Endothelial cell (in vitro differentiated cells): ENCODE results near the gene DNAI2. TPM values are rescaled to one million over a fixed set of nuclear protein-coding genes. Genes with fewer than 3 reads are reported as not detected.

Experiments
- DNase-seq: peaks from one replicate; pipeline ENCODE4 v3.0.0; 2021; ENCODE audit warnings: low spot score
- H3K27ac Mint-ChIP-seq: one replicate; pipeline ENCODE4 v1.8.0; 2021; ENCODE audit warnings: mixed read lengths, inconsistent platforms; ENCODE audit not compliant: unreplicated experiment
- H3K27me3 Mint-ChIP-seq: one replicate; pipeline ENCODE4 v1.8.0; 2021; ENCODE audit warnings: mild to moderate bottlenecking, moderate library complexity, mixed read lengths, inconsistent platforms; ENCODE audit not compliant: unreplicated experiment
- H3K36me3 Mint-ChIP-seq: one replicate; pipeline ENCODE4 v1.8.0; 2021; ENCODE audit warnings: mild to moderate bottlenecking, low read depth, mixed read lengths, inconsistent platforms; ENCODE audit not compliant: unreplicated experiment
- H3K4me1 Mint-ChIP-seq: one replicate; pipeline ENCODE4 v1.8.0; 2021; ENCODE audit warnings: mild to moderate bottlenecking, mixed read lengths, inconsistent platforms; ENCODE audit not compliant: unreplicated experiment
- H3K4me3 Mint-ChIP-seq: one replicate; pipeline ENCODE4 v1.8.0; 2021; ENCODE audit warnings: mild to moderate bottlenecking, mixed read lengths, inconsistent platforms; ENCODE audit not compliant: unreplicated experiment
- H3K9me3 Mint-ChIP-seq: one replicate; pipeline ENCODE4 v1.8.0; 2021; ENCODE audit warnings: mixed read lengths, inconsistent platforms; ENCODE audit not compliant: unreplicated experiment
- total RNA-seq: library from RNA; stranded (reverse); fragmentation: NEBNext Ultra II Directional; extraction: Animal tissue kit (Norgen Biotek cat#: 25700); gene quantifications from one replicate; pipeline ENCODE4 v1.2.1, GENCODE V29; 2021; ENCODE audit not compliant: unreplicated experiment
- TF ChIP-seq, protein P1 (sequence below): fragments of 200-600 bp; sonication (generic); IDR thresholded peaks from one replicate; pipeline ENCODE4 v1.5.0; 2021; ENCODE audit warnings: antibody characterized with exemption; ENCODE audit not compliant: unreplicated experiment

DNAI2 gene
- total RNA-seq, 1 donor from 2014 or later = not detected

DNA sequence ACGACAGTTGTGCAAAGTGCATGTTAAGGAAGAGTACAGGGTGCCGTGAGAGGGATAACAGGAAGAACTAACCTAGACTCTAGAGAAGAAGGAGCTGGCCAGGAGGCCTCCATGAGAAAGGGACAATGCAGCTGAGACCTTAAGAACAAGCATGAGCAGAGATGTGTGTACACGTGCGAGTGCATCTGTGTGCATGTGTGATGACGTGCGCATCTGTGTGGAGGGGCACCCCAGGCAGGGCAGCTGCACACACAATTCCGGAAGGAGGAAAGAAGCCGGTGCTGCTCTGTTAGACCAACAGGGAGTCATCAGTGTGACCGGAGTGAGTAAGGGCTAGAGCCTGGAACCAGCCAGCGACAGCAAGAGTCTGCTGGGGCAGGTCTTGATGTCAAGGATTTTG is 44.4 kb downstream of the DNAI2 start:
- no peaks in the 10 kb centered on the region for H3K9me3 Mint-ChIP-seq
- H3K4me3 Mint-ChIP-seq = no peak overlapping the region
- H3K36me3 Mint-ChIP-seq = no peaks in the 10 kb centered on the region
- no peak overlapping the region for H3K27ac Mint-ChIP-seq
- DNase-seq = no peak
- H3K27me3 Mint-ChIP-seq = peaks cover 9% of the 10 kb centered on the region
- H3K4me1 Mint-ChIP-seq = peaks cover 2% of the 10 kb centered on the region
- TF ChIP-seq, protein P1, sequence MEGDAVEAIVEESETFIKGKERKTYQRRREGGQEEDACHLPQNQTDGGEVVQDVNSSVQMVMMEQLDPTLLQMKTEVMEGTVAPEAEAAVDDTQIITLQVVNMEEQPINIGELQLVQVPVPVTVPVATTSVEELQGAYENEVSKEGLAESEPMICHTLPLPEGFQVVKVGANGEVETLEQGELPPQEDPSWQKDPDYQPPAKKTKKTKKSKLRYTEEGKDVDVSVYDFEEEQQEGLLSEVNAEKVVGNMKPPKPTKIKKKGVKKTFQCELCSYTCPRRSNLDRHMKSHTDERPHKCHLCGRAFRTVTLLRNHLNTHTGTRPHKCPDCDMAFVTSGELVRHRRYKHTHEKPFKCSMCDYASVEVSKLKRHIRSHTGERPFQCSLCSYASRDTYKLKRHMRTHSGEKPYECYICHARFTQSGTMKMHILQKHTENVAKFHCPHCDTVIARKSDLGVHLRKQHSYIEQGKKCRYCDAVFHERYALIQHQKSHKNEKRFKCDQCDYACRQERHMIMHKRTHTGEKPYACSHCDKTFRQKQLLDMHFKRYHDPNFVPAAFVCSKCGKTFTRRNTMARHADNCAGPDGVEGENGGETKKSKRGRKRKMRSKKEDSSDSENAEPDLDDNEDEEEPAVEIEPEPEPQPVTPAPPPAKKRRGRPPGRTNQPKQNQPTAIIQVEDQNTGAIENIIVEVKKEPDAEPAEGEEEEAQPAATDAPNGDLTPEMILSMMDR = no peak

DNA sequence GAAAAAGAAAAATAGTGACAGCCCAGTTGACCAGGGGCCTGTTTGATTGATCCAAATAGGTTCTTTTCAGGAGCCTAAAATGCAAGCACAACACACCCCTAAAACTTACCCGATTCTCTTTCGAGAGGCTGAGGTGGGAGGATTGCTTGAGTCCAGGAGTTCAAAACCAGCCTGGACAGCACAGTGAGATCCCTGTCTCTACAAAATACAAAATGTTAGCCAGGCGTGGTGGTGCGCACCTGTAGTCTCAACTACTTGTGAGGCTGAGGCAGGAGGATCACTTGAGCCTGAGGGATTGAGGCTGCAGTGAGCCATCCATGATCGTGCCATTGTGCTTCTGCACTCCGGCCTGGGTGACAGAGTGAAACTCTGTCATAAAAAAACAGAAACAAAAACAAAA is 50.5 kb downstream of the DNAI2 start:
- Mint-ChIP-seq H3K36me3 (peaks cover 2% of the 10 kb centered on the region), H3K4me3 (no peak overlapping the region), H3K9me3 (no peaks in the 10 kb centered on the region), H3K27ac (peak overlapping the region; percentile 61), H3K27me3 (peaks cover 11% of the 10 kb centered on the region), H3K4me1 (peaks cover 28% of the 10 kb centered on the region)
- TF ChIP-seq, protein P1 = no peak
- no peak for DNase-seq

DNA sequence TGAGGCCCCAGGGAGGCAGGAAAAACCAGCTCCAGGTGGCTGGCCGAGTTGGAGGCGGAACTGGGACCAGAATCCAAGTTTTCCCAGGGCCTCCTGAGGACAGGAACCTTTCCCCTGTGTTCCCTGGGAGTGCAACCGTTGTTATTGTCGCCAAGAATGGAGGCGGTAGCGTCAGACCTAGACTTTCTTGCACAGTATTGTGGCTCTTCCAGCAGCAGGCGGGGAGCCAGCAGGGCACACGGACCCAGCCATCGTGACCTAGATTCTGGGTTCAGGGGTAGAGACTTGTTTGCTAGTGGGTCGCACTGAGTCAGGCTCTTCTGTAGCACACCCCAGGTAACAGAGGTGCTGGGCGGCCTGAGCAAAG is 51.3 kb downstream of the DNAI2 start:
- peak; percentile 34 for DNase-seq
- Mint-ChIP-seq H3K27ac (peak overlapping the region; percentile 67), H3K4me1 (peaks cover 30% of the 10 kb centered on the region), H3K9me3 (no peaks in the 10 kb centered on the region), H3K36me3 (peaks cover 7% of the 10 kb centered on the region), H3K4me3 (peak overlapping the region; percentile 73), H3K27me3 (peaks cover 13% of the 10 kb centered on the region)
- TF ChIP-seq, protein P1 = no peak

DNA sequence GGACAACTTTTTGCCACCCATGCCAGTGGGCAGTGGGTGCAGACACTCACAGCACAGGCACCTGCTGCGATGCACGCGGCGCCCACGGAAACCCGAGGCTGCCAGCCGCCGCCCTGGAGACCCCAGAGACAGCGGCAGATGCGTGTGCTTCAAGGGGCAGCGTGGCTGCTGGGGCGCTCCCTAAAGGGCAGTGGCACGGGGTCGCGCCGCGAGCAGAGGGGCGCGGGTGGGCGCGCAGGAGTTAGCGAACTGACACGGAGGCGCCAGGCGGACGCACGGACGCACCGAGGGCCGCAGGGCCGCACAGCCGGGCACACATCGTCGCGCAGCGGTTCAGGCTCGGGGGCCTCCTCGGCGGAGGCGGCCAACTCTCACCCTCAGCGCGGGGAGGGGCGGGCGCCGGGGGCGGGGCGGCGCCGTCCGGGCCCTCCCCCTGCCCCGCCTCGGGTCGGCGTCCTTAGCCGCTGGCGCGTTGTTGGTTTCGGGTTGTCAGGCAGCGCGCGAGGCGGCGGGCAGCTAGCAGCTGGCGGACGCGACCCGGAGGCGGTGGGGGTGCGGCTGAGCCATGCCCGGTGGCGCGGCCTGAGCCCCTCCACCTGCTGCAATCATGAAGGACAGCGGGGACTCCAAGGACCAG is 51.8 kb downstream of the DNAI2 start, which contains the start of gene KIF19:
Gene KIF19, plus strand, starts transcription at position 484 of the 637 bp plus-strand sequence. Its CDS starts 124 bp downstream, at position 608.
- no peaks in the 10 kb centered on the region for H3K9me3 Mint-ChIP-seq

DNA sequence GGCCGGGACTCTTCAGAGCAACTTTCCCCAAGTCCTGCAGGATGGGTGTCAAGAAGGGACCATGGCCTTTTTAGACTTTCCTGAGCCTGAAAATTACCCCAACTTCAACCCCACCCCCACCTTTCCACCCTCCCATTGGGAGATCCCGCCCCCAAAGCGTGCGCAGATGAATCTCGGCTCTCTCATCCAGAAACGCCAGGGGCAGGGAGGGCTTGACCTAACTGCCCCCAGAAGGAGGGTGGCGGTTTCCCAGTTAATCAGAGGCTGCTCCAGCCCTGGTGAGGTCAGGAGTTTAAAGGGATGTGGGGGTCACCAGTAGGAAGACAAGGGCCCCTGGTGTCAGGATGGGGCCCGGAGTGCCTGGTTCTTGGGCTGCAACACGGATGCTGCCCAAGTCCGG is 52.5 kb downstream of the DNAI2 start:
- Mint-ChIP-seq H3K27ac (peak overlapping the region; percentile 61), H3K4me1 (peaks cover 39% of the 10 kb centered on the region), H3K4me3 (peak overlapping the region; percentile 85), H3K27me3 (peaks cover 13% of the 10 kb centered on the region), H3K36me3 (peaks cover 7% of the 10 kb centered on the region), H3K9me3 (no peaks in the 10 kb centered on the region)
- TF ChIP-seq, protein P1 = no peak
- no peak for DNase-seq

More for the DNA sequence above, 51.8 kb downstream of the DNAI2 start, which contains the start of gene KIF19:
- peak within 1 kb of the TSS; percentile 67 for H3K27ac Mint-ChIP-seq
- peaks cover 7% of the 10 kb centered on the region for H3K36me3 Mint-ChIP-seq
- TF ChIP-seq, protein P1 = no peak
- H3K4me3 Mint-ChIP-seq = peak within 1 kb of the TSS; percentile 85
- DNase-seq = peak; percentile 68
- H3K4me1 Mint-ChIP-seq = peaks cover 34% of the 10 kb centered on the region
- H3K27me3 Mint-ChIP-seq = peaks cover 13% of the 10 kb centered on the region
